Erythroblast (primary cell): ENCODE results near the gene MACROD2.

Experiments used
- GATA1 ChIP-seq: IDR thresholded peaks from 2 replicates; pipeline ENCODE4 v1.6.1; 2011; ENCODE audit warnings: low read depth, mild to moderate bottlenecking, control low read depth, low read length, moderate library complexity
- POLR2A ChIP-seq: IDR thresholded peaks from 2 replicates; pipeline ENCODE4 v1.6.1; 2011; ENCODE audit warnings: mild to moderate bottlenecking, low read length

- no peak for TF ChIP-seq POLR2A
- TF ChIP-seq GATA1 = no peak
Measured at GRCh38 chr20:14498772-14499171, 503.5 kb downstream of the MACROD2 start.
